Spinal cord (tissue), 10 donors: ENCODE results near the gene AGPAT4. TPM values are rescaled to one million over a fixed set of nuclear protein-coding genes. Genes with fewer than 3 reads are reported as not detected.
A peak's percentile ranks its signal among the peaks of the same experiment; 100 is the strongest.

Experiments used
- DNase-seq, 6 donors: peaks; one replicate each; pipeline versions ENCODE4 v3.0.0 to v3.0.0-alpha.2; 2013 to 2015; ENCODE audit warnings: low spot score in 6 of 6, low read depth in 4 of 6
- H3K27ac ChIP-seq: one replicate; pipeline ENCODE4 v1.5.1; 2013; ENCODE audit warnings: low read depth, low read length, control low read depth
- H3K27me3 ChIP-seq: one replicate; pipeline ENCODE4 v1.6.1; 2013; ENCODE audit warnings: low read length; ENCODE audit not compliant: control insufficient read depth, insufficient read depth
- H3K36me3 ChIP-seq: one replicate; pipeline ENCODE4 v1.6.1; 2013; ENCODE audit warnings: low read length; ENCODE audit not compliant: control insufficient read depth, insufficient read depth
- H3K4me1 ChIP-seq: one replicate; pipeline ENCODE4 v1.6.1; 2013; ENCODE audit warnings: low read length; ENCODE audit not compliant: control insufficient read depth, insufficient read depth
- H3K4me3 ChIP-seq: one replicate; pipeline ENCODE4 v1.5.1; 2013; ENCODE audit warnings: low read depth, low read length, control low read depth
- H3K9me3 ChIP-seq: one replicate; pipeline ENCODE4 v1.6.1; 2013; ENCODE audit warnings: low read length; ENCODE audit not compliant: control insufficient read depth, insufficient read depth
- WGBS: methylation state at CpG from one replicate; pipeline ENCODE4 v1.1.5; 2013; ENCODE audit warnings: missing lambda C conversion rate; ENCODE audit not compliant: insufficient coverage; 5-methylcytosine and 5-hydroxymethylcytosine counted together
- polyA plus RNA-seq, 2 donors: library from polyadenylated mRNA; unstranded; fragments of 120-200 nt; gene quantifications; one replicate each; pipeline ENCODE4 v1.2.1, GENCODE V29; 2013; ENCODE audit not compliant: insufficient read length in 2 of 2
- total RNA-seq, 2 donors: library from RNA; depleted of rRNA in 1 of 2; stranded (reverse); fragments of 120-200 nt in 1 of 2; fragments of >200 nt in 1 of 2; gene quantifications; one replicate each; pipeline versions ENCODE4 v1.2.3 to v1.2.4, GENCODE V29; 2013 to 2014
- donor health status: healthy.

AGPAT4 gene
- total and polyA plus RNA-seq, 4 donors: 25.6 to 51.1 (median 40.0) TPM

GRCh38 chr6:161308075-161308655 lies 34.3 kb upstream of the AGPAT4 start:
- Histone ChIP-seq H3K9me3 (no peaks in the 10 kb centered on the region), H3K4me1 (no peaks in the 10 kb centered on the region), H3K27ac (no peak overlapping the region), H3K4me3 (no peak overlapping the region), H3K27me3 (no peaks in the 10 kb centered on the region), H3K36me3 (no peaks in the 10 kb centered on the region)
- no peak for DNase-seq
- 95% methylated on average over 4 of the region's 10 CpGs for WGBS

DNA sequence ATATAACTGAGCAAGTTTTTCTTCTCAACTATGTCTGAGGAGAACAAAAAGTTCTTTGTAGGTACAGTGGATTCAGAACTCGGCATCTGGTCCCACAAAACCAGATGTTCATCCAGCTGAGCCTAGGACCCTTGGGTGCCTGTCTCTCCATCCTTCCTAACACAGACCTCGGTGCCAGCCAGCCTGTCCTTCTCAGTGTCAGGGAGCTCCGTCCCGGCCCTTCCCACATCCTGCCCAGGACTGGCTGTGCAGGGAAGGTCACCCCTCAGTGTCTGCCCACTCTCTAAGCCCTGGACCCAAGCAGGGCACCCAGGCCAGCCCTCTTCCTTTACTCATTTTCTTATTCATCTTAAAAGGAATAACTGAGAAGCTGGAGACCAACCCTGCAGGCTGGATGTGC lies 32.0 kb upstream of the AGPAT4 start:
- no peaks in the 10 kb centered on the region for H3K36me3 ChIP-seq
- no peaks in the 10 kb centered on the region for H3K4me1 ChIP-seq
- no peak for DNase-seq
- H3K4me3 ChIP-seq: no peak overlapping the region
- H3K27ac ChIP-seq: no peak overlapping the region
- WGBS: 81% methylated on average over 4 of the region's 4 CpGs
- H3K9me3 ChIP-seq: no peaks in the 10 kb centered on the region
- no peaks in the 10 kb centered on the region for H3K27me3 ChIP-seq

GRCh38 chr6:161303628-161304340 lies 29.9 kb upstream of the AGPAT4 start:
- no peaks in the 10 kb centered on the region for H3K4me1 ChIP-seq
- H3K27ac ChIP-seq: no peak overlapping the region
- H3K4me3 ChIP-seq: no peak overlapping the region
- WGBS: 98% methylated on average over 16 of the region's 16 CpGs
- H3K36me3 ChIP-seq: no peaks in the 10 kb centered on the region
- no peak for DNase-seq
- H3K27me3 ChIP-seq: no peaks in the 10 kb centered on the region
- no peaks in the 10 kb centered on the region for H3K9me3 ChIP-seq

- 71% methylated on average over 1 of the region's 6 CpGs for WGBS
- no peaks in the 10 kb centered on the region for H3K4me1 ChIP-seq
- no peaks in the 10 kb centered on the region for H3K27me3 ChIP-seq
- H3K4me3 ChIP-seq: no peak overlapping the region
- H3K27ac ChIP-seq: no peak overlapping the region
- DNase-seq: no peak
- no peaks in the 10 kb centered on the region for H3K36me3 ChIP-seq
- no peaks in the 10 kb centered on the region for H3K9me3 ChIP-seq
Measured at GRCh38 chr6:161302949-161303348, 29.1 kb upstream of the AGPAT4 start.

DNA sequence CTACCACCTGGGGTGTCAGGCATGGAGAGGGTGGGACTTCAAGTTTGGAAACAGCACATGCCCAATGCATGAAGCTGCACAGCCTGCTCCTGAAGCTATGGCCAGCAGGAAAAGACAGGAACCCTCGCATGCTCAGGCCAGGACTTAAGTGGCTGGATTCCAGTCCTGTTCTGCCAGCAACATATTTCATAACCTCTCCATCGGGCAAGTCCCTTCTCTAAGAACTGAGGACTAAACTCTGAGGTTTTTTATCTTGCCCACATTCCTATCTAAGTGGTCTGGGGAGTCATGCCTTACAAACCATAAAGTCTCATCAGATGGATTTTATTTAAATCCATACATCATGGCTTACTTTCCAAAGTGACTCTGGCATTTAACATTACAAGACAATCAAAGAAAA lies 27.5 kb upstream of the AGPAT4 start:
- H3K27ac ChIP-seq: no peak overlapping the region
- 86% methylated on average over 2 of the region's 2 CpGs for WGBS
- no peak for DNase-seq

GRCh38 chr6:161300823-161301222 lies 27.0 kb upstream of the AGPAT4 start:
- no peaks in the 10 kb centered on the region for H3K36me3 ChIP-seq
- no peak for DNase-seq
- no peaks in the 10 kb centered on the region for H3K9me3 ChIP-seq
- no peak overlapping the region for H3K4me3 ChIP-seq
- H3K27ac ChIP-seq: no peak overlapping the region
- no peaks in the 10 kb centered on the region for H3K4me1 ChIP-seq
- H3K27me3 ChIP-seq: no peaks in the 10 kb centered on the region

More for the DNA sequence above, 27.5 kb upstream of the AGPAT4 start:
- H3K27me3 ChIP-seq: no peaks in the 10 kb centered on the region
- no peaks in the 10 kb centered on the region for H3K36me3 ChIP-seq
- H3K4me3 ChIP-seq: no peak overlapping the region
- H3K9me3 ChIP-seq: no peaks in the 10 kb centered on the region
- no peaks in the 10 kb centered on the region for H3K4me1 ChIP-seq

DNA sequence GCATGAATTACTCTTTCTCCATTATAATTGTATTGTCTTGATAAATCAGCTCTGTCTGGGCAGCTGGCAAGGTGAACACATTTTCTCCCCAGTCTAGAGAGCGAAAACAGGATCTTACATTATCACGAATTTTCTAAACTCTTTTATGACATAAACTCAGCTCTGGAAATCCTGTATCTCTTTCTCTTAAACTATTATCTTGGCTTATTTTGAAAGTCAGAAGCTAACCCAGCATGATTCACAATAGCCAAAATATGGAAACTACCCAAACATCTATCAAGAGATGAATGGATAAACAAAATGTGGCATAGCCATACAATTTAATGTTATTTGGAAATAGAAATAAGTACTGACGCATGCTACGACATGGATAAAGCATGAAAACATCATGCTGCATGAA lies 25.9 kb upstream of the AGPAT4 start:
- DNase-seq: peak in 1 of 6 donors; percentile 12
- H3K4me3 ChIP-seq: no peak overlapping the region

DNA sequence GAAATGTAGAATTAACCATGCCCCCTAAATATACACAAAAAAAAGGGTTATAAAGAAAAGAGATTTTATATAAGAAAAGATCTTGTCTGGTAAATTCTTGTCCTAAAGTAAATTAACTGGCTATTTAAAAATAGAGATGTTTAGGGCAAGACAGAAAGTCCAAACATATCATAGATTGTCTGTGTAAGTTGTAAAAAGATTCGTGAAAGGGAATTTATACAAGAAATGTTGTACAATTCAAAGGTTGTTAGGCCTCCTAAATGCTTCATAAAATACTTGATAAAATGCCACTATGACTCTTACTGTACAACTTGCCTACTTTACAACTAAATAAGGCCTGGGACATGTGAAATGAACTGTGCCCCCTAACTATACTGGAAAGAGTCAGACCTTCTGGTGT lies 21.9 kb upstream of the AGPAT4 start:
- DNase-seq: no peak
- Histone ChIP-seq H3K4me3 (no peak overlapping the region), H3K27ac (no peak overlapping the region), H3K27me3 (no peaks in the 10 kb centered on the region), H3K36me3 (no peaks in the 10 kb centered on the region), H3K9me3 (no peaks in the 10 kb centered on the region), H3K4me1 (no peaks in the 10 kb centered on the region)
- no CpG with 5 or more reads among the region's 1 CpG for WGBS

More for the DNA sequence above, 25.9 kb upstream of the AGPAT4 start:
- Histone ChIP-seq H3K27me3 (no peaks in the 10 kb centered on the region), H3K27ac (no peak overlapping the region), H3K4me1 (no peaks in the 10 kb centered on the region), H3K36me3 (no peaks in the 10 kb centered on the region), H3K9me3 (no peaks in the 10 kb centered on the region)
- WGBS: 100% methylated on average over 2 of the region's 4 CpGs

DNA sequence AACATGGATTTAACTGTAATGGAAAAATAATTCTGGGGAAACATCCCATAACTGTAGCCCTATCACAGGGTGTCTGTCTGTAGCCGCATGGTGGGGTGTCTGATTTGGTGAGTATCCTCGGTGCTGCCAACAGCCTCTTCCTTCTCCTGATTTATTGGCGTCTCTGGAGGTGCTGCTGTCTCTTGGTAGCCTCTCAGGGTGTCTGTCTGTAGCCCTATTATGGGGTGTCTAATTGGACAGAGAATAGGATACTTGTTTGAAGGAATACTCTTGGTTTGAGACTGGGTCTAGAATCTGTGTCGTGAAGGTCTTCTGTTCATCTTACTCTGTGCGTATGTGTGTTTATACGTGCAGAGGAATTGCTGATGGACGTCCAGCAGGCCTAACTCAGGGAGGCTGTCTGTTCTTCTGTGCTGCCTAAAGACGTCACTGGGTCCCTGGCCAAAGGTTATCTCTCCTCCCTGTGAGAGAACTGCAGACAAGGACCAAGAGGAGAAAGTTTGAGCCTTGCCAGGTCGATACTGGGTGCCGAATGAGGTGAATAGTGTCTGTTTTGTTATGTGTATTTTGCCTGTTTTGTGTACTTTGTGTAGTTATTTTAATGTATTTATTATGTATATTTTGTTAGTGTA lies 18.9 kb upstream of the AGPAT4 start:
- Histone ChIP-seq H3K36me3 (no peaks in the 10 kb centered on the region), H3K27me3 (no peaks in the 10 kb centered on the region)
- 71% methylated on average over 7 of the region's 10 CpGs for WGBS

GRCh38 chr6:161292145-161292544 lies 18.3 kb upstream of the AGPAT4 start:
- no peak overlapping the region for H3K4me3 ChIP-seq
- no peaks in the 10 kb centered on the region for H3K4me1 ChIP-seq
- H3K36me3 ChIP-seq: no peaks in the 10 kb centered on the region
- DNase-seq: no peak
- no peaks in the 10 kb centered on the region for H3K9me3 ChIP-seq
- WGBS: 28% methylated on average over 6 of the region's 6 CpGs
- H3K27ac ChIP-seq: no peak overlapping the region
- no peaks in the 10 kb centered on the region for H3K27me3 ChIP-seq

More for the DNA sequence above, 18.9 kb upstream of the AGPAT4 start:
- Histone ChIP-seq H3K9me3 (no peaks in the 10 kb centered on the region), H3K27ac (no peak overlapping the region), H3K4me3 (no peak overlapping the region), H3K4me1 (no peaks in the 10 kb centered on the region)
- DNase-seq: no peak
